A549 (cell line): ENCODE data around the gene TSPAN10.

Experiments
- CBX2 ChIP-seq: fragments of 200-600 bp; sonication (generic); IDR thresholded peaks from 2 replicates; pipeline ENCODE4 v1.6.1; 2016; ENCODE audit warnings: low read depth, mild to moderate bottlenecking, borderline replicate concordance
- CTCF ChIP-seq: fragments of >200 bp; sonication (Bioruptor Twin); formaldehyde crosslinking; IDR thresholded peaks from 3 replicates; pipeline ENCODE4 v1.5.1; 2016
- ESRRA ChIP-seq: fragments of 150-350 bp; IDR thresholded peaks from 2 replicates; pipeline ENCODE4 v1.6.1; 2014; ENCODE audit warnings: mild to moderate bottlenecking, low read length, borderline replicate concordance
- RCOR1 ChIP-seq: fragments of 150-350 bp; IDR thresholded peaks from 2 replicates; pipeline ENCODE4 v1.6.1; 2014; ENCODE audit warnings: antibody characterized with exemption, low read length, low read depth

GRCh38 chr17:81616877-81617276 lies 20.1 kb upstream of the TSPAN10 start:
- TF ChIP-seq CTCF (no peak), CBX2 (no peak), ESRRA (no peak), RCOR1 (no peak)
